CD4-positive, alpha-beta T cell treated with Interleukin-4 for 4 hours (primary cell): ENCODE measurements around the gene DIO3.

Experiments
- DNase-seq: peaks from one replicate; pipeline ENCODE4 v3.0.0-alpha.2; 2020

The DIO3 gene

DNA sequence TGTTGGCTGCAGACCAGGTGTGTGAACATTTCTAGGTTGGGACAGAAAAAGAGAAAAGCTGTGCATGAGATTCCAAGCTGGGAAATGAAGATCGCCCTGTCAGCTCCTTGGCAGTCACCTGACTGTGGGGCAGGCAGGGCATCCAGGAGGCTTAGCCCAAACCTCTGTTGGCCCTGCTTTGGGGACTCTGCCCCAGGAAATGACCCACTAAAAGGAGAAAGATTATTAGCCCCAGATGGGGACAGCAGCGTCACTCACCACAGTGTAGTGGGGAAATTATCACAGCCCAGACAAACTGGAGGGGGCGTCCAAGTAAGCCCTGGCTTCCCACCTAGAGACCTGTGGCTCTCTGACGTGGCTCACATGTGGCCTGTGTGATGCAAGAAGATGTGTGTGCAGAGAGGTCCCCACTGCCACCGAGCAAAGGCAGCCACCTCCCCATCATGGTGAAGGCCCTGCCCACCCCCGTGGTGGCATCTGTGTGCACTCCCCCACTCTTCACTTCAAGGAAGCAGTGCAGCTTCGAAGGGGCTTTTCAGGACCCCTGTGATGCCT, 39.1 kb downstream of the DIO3 start:
- no peak for DNase-seq

DNA sequence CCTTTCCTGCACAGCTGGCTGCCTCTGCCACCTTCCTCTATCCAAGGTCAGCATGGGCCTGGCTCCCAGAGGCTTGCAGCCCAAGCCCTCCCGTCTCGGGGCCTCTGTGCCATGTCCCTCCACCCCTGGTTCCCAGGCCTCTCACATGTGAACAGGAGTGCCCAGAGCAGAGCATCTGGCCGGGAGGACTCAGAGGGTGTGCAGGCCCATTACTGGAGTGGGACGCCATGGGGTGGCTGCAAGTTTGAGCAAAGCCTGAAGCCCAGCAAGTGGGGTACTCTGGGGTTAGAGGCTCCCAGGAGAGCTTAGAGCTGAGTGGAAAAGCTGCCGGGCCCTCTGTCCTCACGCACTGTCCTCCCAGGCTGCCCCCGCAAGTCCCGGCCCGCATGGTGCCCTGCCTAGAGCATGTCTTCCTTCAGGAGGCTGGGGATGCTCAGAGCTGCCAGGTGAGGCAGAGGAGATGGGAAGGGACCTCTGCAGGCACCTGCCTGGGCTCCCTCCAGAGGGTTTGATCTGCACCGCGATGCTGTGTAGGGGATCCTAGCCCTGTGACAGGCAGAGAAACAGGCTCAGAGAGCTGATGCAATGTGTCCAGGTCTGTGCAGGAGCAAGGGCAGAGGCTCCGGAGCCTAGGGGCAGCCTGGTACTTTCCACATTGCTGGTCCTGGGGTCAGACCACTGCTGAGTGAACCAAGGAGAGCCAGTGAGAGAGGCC, 39.8 kb downstream of the DIO3 start:
- DNase-seq, result no peak

DNA sequence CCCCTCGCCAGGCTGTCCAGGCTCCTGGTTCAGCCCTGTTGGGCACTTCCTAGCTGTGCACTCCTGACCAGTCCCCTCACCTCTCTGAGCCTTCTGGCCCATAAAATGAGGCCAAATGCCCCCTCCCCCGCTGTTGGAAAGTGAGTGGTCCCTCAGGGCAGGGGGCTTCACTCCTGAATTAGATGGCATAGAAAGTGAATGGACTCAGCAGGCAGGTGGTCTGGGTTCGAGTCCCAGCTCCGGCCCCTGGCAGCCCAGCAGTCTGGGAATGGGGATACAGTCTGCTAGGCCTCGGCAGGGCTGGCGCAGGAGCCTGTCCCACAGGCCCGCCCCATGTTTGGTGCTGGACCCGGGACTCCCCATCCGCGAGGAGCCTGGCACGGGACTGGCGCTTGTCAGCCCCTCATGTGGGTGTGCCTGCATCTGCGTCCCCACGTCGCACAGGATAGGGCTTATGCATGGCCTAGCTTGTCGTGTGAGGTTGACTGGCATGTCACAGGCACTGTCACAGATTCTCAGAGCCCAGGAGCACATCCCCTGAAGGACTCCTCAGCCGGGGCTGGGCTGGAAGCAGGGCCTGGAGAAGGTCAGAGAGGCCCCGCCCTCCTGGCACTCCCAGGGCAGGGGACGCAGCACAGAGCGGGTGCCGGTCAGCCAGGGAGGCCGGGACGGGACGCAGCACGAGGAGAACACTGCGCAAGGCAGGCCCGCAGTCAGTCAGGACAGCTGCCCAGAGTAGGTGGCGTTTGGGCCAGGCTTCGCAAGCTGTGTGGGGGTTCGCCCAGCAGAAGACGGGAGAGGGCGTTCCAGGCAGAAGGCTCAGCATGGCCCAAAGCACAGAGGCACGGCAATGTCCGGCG, 40.5 kb downstream of the DIO3 start:
- DNase-seq, result no peak

DNA sequence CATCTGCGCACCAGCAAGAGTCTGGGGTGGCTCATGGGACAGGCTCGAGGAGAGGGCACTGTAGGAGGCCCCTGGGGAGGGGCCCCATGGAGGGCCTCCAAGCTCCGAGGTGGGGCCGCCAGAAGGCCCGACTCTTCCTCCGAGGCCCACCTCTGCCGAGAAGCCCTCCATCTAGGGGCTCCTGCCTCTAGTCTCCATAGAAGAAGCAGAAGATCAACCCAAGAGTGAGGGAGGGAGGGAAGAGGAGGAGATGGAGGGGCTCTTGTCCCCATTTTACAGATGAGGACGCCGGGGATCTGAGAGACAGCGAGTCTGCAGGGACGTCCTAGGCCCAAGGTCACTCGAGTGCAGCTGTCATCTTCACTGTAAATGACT, 41.2 kb downstream of the DIO3 start:
- no peak for DNase-seq

DNA sequence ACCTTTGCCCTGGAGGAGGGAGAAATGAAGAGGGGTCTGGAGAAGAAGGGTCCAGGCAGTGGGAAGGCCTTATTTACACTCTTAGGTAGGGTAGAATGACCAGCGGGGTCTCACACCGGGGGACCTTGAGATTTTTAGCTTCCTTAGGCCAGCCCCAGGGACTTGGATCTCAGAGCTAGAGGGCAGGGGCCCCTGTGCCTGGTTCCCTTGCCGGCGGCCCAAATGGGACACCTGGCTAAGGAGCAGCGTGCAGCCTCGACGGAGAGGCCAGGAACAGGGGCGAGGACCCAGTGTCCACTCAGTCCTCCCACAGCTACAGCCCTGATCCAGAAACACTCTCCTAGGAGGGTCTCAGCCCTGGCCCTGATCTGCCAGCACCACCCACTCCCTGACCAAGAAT, 41.8 kb downstream of the DIO3 start:
- no peak for DNase-seq

DNA sequence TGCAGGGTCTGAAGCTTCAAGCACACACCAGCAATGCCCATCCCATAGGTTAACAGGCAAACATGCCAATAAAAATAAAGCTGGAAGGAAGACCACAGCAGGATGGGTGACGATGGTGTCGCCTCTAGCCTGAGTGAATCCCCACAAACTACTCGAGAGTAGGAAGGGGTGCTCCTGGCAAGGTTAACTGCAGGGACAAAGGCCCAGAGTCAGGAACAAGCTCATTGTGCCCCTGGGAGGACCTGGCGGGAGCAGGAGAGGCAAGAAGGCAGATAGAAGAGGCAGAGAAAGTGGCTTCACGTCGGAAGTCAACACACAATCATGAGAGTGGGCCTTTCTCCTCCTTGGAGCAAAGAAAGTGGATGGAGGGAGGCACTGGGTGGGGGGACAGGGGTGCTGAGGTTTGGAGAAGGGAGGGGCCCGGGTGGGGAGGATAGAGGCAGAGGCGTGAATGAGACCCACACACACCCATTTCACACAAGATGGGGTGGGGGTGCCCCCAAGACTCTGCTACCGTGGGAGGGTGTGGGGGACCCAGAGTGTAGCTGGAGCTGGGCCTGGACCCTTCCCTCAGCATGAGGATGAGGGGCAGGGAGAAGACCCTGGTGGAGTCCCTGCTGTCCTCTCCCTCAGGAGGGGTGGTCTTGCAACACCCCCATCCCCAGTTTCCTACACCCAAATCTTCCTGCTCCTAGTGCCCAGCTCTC, 43.1 kb downstream of the DIO3 start:
- no peak for DNase-seq

DNA sequence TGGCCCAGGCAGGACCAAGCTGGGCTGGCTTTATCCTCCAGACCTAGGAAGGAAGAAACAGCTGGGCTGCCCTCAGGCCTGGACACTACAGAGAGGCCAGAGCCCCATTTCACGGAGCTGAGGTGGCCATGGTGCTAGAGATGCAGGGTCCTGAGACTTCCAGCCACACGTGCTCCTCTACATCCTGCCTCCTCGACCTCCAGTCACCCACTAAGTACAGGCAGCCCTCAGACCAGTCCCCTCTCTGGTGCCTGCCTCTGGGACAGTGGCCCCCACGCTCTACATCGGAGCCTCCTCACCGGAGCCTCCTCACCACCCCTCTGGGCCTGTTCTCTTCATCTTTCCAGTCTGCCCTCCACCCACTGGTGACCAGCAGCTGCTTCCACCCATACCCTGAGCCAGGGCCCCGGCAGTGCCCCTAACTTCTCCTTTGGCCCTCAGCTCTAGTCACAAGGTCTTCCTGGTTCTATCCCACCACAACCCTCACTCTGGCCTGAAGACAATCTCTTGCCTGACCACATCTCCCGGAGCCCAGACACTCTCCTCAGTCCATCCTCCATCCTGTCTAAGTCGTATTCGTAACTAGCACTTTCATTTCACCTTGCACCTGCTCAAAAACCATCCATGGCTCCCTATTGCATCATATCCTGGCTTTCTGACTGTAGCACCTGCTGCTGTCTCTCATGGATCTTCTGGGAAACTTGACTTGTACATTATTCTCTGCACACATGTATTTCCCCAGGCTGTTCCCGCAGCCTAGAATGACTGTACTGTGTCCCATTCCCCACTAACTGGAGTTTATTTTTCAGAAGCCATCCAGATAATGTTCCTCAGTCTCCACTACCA, 43.9 kb downstream of the DIO3 start:
- no peak for DNase-seq

DNA sequence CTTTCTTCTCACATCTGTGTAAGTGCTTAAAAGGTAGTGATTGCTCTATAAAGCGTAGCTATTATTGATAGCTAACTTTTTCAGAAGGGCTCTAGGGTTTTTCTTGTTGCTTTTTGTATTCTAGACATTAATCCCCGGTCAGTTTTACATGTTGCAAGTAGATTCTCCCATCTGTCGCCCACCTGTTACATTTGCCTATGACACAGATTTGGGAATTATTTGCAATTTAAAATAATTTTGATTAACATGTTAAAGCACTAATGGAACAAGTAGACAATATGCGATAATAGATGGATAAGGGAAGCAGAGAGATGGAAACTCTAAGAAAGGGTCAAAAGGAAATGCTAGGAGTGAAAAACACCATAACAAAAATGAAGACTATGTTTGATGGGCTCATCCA, 44.5 kb downstream of the DIO3 start:
- DNase-seq, result no peak
